ENCODE data around the gene GRK5.

Gene GRK5

DNA sequence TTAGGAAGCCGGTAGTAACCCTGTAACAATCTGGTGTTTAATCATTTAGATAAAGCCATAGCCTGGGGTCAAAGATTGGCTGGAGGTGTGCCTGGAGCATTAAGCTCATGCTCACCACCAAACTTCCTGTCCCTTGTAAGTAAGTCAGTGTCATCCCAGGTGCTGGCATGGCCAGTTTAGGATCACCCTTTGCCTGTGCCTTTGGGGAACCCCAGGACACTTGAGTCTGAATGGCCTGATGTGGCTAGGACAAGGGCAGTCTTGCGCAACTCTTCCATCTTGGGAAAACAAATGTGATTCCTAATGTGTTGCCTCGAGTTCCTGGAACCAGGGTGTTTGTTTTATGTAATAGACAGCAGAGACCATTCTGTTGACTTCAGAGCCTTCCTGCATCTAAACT is 154.8 kb downstream of the GRK5 start:
- no peak overlapping the region for H3K27ac ChIP-seq (ENCODE audit: low read depth, low read length)
- H3K27me3 ChIP-seq (ENCODE audit: control insufficient read depth, insufficient read depth, low read length) = no peaks in the 10 kb centered on the region
- no peak overlapping the region for H3K4me3 ChIP-seq (ENCODE audit: low read length)
- peaks cover 11% of the 10 kb centered on the region for H3K4me1 ChIP-seq (ENCODE audit: control insufficient read depth, insufficient read depth, low read length)
- H3K9ac ChIP-seq (ENCODE audit: low read length) = no peak overlapping the region
- no peaks in the 10 kb centered on the region for H3K36me3 ChIP-seq (ENCODE audit: control insufficient read depth, insufficient read depth, low read length)

DNA sequence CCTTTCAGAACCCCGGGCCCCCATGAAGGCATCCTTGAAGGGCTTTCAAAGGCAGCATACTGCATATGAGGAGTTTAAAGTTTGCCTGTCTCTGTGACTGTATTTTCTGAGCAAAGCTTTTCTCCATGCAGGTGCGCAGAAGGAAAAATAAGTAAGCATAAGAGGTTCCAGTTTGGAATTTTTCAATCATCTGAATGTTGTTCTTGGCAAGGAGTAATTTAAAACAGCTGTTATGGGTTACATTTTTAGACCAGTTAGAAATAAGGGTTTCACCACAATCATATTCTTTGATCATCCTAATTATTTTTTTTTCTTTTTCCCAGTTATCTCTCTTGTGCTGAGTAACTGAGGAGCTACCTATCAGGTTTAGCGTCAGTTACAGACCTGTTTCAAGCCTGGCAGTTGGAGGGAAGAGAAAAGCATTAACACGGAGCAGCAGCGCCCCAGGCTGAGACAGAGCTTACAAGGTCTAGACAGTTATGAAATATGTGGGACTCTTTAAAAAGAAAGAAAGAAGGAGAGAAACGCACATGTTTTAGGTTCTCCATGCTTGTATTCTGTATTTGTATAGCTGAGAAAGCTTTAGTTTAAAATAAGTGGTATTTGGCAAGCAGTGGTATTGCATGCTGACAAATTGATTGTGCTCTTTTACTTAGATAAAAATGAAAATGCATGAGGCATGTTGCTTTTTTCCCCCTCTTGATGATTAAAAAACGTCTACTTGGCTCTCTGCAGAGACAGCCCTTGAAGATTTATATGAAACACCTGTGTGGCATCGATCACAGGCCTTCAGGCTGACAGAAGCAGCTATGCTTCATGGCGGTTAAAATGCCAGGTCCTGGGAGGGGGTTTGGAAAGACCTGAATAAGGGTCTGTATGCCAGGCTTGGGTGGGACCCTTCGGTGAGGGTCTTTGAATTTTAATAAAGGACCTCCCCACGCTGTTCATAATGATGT is 157.6 kb downstream of the GRK5 start:
- Histone ChIP-seq H3K36me3 (ENCODE audit: control insufficient read depth, insufficient read depth, low read length) (no peaks in the 10 kb centered on the region), H3K4me3 (ENCODE audit: low read length) (no peak overlapping the region), H3K4me1 (ENCODE audit: control insufficient read depth, insufficient read depth, low read length) (peaks cover 11% of the 10 kb centered on the region), H3K27me3 (ENCODE audit: control insufficient read depth, insufficient read depth, low read length) (no peaks in the 10 kb centered on the region), H3K9ac (ENCODE audit: low read length) (no peak overlapping the region), H3K27ac (ENCODE audit: low read depth, low read length) (peak overlapping the region; percentile 4)

DNA sequence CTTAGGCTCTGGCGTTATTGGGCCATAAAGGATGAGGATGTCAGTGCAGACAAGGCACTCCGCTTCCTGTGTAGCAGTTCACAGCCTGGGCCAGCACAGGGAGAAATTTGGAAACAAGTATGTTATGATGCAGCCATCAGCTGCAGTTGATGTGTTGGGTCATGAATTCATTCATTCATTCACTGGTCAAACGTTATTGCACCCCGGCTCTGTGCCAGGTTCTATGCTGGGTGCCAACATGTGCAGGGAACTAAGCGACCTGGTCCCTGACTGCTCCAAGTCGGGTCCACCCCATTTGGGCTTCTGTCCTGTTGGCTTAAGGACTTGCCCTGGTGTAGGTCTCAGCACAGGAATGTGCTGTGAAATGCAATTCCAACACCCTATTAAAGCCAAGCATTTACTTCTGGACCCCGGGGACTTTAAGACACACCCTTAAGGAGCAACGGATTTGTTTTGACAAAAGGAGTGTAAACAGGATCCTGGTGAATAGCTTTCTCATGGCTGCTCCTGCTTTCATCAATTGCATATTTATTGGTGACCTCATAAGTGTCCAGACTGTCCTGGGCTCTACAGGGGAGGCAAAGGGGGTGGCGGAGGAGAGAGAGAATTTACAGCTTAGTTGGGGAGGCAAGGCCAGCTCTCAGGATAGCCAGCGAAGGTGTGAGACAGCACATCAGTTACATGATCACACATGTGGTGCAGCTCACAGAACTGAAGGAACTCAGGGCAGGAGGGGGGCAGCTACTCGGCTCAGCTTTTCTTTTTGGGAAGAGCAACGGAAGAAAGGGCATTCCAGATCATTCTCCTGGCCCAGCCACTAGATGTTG is 158.6 kb downstream of the GRK5 start:
- H3K9ac ChIP-seq (ENCODE audit: low read length) = no peak overlapping the region
- peaks cover 11% of the 10 kb centered on the region for H3K4me1 ChIP-seq (ENCODE audit: control insufficient read depth, insufficient read depth, low read length)
- H3K36me3 ChIP-seq (ENCODE audit: control insufficient read depth, insufficient read depth, low read length) = no peaks in the 10 kb centered on the region
- no peaks in the 10 kb centered on the region for H3K27me3 ChIP-seq (ENCODE audit: control insufficient read depth, insufficient read depth, low read length)
- no peak overlapping the region for H3K27ac ChIP-seq (ENCODE audit: low read depth, low read length)
- no peak overlapping the region for H3K4me3 ChIP-seq (ENCODE audit: low read length)

- H3K4me3 ChIP-seq (ENCODE audit: low read length) = no peak overlapping the region
- no peak overlapping the region for H3K27ac ChIP-seq (ENCODE audit: low read depth, low read length)
- no peak overlapping the region for H3K9ac ChIP-seq (ENCODE audit: low read length)
- peaks cover 11% of the 10 kb centered on the region for H3K4me1 ChIP-seq (ENCODE audit: control insufficient read depth, insufficient read depth, low read length)
- no peaks in the 10 kb centered on the region for H3K27me3 ChIP-seq (ENCODE audit: control insufficient read depth, insufficient read depth, low read length)
- no peaks in the 10 kb centered on the region for H3K36me3 ChIP-seq (ENCODE audit: control insufficient read depth, insufficient read depth, low read length)
Observed at GRCh38 chr10:119367841-119368549, 160.6 kb downstream of the GRK5 start.

- no peak overlapping the region for H3K4me3 ChIP-seq (ENCODE audit: low read length)
- H3K27ac ChIP-seq (ENCODE audit: low read depth, low read length) = peak overlapping the region; percentile 15
- H3K9ac ChIP-seq (ENCODE audit: low read length) = no peak overlapping the region
- H3K4me1 ChIP-seq (ENCODE audit: control insufficient read depth, insufficient read depth, low read length) = peaks cover 11% of the 10 kb centered on the region
- no peaks in the 10 kb centered on the region for H3K36me3 ChIP-seq (ENCODE audit: control insufficient read depth, insufficient read depth, low read length)
- no peaks in the 10 kb centered on the region for H3K27me3 ChIP-seq (ENCODE audit: control insufficient read depth, insufficient read depth, low read length)
Observed at GRCh38 chr10:119368581-119368980, 161.2 kb downstream of the GRK5 start.

DNA sequence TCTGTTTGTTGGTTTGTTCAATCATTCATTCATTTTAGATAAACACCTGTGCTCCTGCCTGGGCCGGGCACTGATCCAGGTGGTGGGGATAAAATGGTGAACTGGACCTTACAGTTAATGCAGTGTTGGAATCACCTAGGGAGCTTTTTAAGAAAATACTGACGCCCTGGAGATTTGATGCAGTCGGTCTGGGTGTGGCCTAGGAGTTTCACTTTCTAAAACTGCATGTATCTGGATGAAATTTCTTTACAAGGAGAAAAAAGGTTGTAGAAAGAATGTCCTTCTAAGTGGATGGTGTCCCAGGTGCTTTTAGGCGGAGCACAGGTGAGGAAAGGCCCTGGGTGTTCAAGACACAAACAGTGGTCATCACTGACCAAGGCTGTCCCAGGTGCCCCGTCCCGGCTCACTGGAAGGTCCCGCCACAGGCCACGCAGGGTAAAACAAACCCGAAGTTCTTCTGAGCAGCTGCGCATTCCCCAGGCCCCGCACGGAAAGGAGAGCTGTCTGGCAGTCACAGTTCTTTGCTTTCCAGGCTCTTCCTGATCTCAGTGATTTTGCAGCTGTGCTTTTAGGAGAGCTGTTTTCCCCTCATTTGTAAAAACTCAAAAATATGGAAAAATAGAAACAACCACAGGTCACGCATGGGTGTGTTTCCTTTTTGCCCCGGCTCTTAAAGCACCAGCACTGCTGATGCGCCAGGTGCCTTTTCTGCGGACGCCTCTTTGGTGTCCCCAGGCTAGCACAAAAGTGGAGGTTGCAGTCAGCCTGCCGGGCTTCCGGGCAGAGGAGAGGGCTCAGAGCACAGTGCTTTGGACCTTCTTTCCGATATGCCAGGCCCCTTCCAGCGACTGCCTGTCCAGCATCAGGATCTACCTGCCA is 161.9 kb downstream of the GRK5 start:
- Histone ChIP-seq H3K9ac (ENCODE audit: low read length) (no peak overlapping the region), H3K27ac (ENCODE audit: low read depth, low read length) (peak overlapping the region; percentile 55), H3K27me3 (ENCODE audit: control insufficient read depth, insufficient read depth, low read length) (no peaks in the 10 kb centered on the region), H3K4me1 (ENCODE audit: control insufficient read depth, insufficient read depth, low read length) (peaks cover 11% of the 10 kb centered on the region), H3K4me3 (ENCODE audit: low read length) (no peak overlapping the region), H3K36me3 (ENCODE audit: control insufficient read depth, insufficient read depth, low read length) (no peaks in the 10 kb centered on the region)

DNA sequence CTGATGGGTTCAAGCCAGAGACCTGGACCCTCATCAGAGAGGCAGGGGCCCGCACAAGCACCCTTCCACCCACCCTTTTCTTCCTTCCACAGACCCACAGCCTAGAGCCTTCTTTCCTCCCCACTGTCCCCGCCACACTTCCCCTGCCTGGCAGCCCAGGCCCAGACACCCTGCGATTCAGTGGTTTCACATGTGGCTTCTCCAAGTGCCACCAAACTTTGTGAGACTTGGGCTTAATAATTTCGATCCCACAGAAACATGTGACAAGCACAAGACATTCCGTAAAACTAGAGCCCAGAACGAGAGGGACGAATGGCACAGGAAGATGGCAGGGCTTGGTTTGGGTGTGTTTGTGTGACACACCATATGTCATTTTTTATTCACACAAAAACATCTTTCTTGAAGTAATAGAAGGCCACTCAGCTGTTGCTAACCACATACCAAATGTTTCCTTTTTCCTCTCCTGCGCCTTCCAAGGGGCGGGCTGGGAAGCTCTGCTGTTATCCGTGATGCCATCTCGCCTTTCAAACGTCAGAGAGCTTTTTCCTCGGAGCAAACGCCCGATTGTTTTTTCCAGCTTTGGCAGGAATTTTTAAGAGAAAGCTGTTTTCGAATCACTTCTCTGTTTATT is 162.9 kb downstream of the GRK5 start:
- Histone ChIP-seq H3K27ac (ENCODE audit: low read depth, low read length) (peak overlapping the region; percentile 16), H3K4me3 (ENCODE audit: low read length) (no peak overlapping the region), H3K36me3 (ENCODE audit: control insufficient read depth, insufficient read depth, low read length) (no peaks in the 10 kb centered on the region), H3K9ac (ENCODE audit: low read length) (no peak overlapping the region), H3K4me1 (ENCODE audit: control insufficient read depth, insufficient read depth, low read length) (peaks cover 10% of the 10 kb centered on the region), H3K27me3 (ENCODE audit: control insufficient read depth, insufficient read depth, low read length) (no peaks in the 10 kb centered on the region)

DNA sequence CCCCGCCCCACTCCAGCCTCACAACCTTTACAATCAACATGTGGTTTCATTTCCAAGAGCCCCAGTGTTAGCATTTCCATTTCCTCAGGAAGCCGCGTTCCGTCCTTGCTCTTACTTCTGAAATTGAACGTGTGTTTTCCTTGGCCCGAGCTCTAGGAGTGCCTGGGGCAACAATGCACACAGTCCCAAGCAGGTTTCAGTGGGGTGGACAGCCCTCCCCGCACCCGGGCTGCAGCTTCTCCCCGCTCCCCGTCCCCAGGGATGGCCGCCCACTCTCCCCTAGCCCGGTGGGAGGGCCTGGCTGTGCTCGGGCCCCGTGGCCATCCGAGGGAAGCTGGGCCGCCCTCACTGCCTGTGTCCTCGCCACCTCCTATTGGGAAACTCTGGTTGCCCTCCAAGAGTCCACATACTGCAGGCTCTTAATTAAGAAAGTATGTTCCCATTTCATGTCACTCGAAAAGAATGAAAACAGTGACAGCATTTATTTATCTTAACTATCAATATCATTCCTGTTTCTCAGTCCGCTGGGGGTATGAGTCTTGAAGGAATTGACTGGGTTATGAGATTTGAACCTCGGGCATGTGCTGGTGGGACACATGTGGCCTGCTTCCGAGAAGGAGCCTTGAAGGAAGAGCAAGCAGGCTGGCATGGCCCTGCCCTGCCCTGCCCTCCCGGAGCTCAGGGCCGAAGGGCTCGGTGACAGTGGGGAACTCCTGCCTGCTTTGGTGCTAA is 163.8 kb downstream of the GRK5 start:
- no peak overlapping the region for H3K9ac ChIP-seq (ENCODE audit: low read length)

DNA sequence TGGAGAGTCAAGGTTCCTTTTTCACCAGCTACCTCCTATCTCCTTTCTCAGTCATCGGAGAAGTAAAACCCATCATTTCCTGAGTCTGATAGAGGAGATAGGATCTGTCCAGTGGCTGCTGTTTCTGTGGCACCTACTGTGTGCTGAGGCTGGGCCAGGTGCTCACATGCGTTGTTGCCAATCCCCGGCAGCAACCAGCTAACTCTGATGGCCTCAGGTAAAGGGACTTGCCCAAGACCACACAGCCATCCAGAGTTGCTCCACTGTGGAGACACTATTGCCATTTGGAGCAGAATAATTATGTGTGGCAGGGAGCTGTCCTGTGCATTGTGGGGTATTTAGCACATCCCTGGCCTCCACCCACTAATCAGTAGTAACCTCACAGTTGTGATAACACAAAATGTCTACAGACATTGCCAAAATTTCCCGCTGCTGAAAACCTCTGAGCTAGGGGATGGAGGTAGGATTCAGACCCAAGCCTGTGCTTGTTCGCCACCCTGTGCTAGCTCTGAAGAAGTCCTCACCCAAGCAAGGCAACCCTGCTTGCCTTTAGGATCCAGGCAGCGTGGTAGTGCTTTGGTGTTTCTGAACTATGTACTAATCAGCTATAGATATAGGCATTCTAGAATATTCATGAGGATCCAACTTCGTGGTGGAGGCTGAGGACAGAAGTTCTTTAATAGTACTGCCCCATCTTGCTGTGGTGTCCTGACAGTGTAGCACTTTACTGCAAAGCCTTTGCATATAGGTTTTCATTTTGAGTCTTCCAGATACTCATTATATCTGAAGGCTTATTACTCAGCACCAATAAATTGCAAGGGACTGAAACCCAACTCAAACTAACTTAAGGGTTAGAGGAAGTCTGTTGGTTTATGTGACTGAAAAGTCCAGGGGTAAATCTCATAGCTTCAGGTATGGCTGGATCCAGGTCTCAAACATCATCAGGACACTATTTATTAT is 164.6 kb downstream of the GRK5 start:
- Histone ChIP-seq H3K4me1 (ENCODE audit: control insufficient read depth, insufficient read depth, low read length) (peaks cover 3% of the 10 kb centered on the region), H3K27me3 (ENCODE audit: control insufficient read depth, insufficient read depth, low read length) (no peaks in the 10 kb centered on the region), H3K27ac (ENCODE audit: low read depth, low read length) (no peak overlapping the region), H3K36me3 (ENCODE audit: control insufficient read depth, insufficient read depth, low read length) (no peaks in the 10 kb centered on the region), H3K9ac (ENCODE audit: low read length) (no peak overlapping the region), H3K4me3 (ENCODE audit: low read length) (no peak overlapping the region)

More for the DNA sequence above, 163.8 kb downstream of the GRK5 start:
- peaks cover 3% of the 10 kb centered on the region for H3K4me1 ChIP-seq (ENCODE audit: control insufficient read depth, insufficient read depth, low read length)
- no peaks in the 10 kb centered on the region for H3K36me3 ChIP-seq (ENCODE audit: control insufficient read depth, insufficient read depth, low read length)
- no peak overlapping the region for H3K4me3 ChIP-seq (ENCODE audit: low read length)
- no peaks in the 10 kb centered on the region for H3K27me3 ChIP-seq (ENCODE audit: control insufficient read depth, insufficient read depth, low read length)
- peak overlapping the region; percentile 18 for H3K27ac ChIP-seq (ENCODE audit: low read depth, low read length)
